ENCODE data around the gene EDN2.

The EDN2 gene

GRCh38 chr1:41493117-41493536 is 8.6 kb upstream of the EDN2 start:
- Histone ChIP-seq H3K4me2 (ENCODE audit: low read length, poor library complexity, severe bottlenecking) (no peak overlapping the region), H3K27ac (ENCODE audit: low read length, poor library complexity, severe bottlenecking) (no peak overlapping the region), H3K23ac (ENCODE audit: low read length in 2 of 2) (no peak overlapping the region), H4K8ac (ENCODE audit: low read length) (no peak overlapping the region), H3K36me3 (ENCODE audit: control insufficient read depth in 1 of 2, insufficient read depth in 2 of 2, low read depth in 1 of 2, low read length in 2 of 2) (no peaks in the 10 kb centered on the region), H3K4me1 (ENCODE audit: control insufficient read depth, insufficient read depth, low read depth, low read length) (peaks cover 45% of the 10 kb centered on the region), H2AFZ (ENCODE audit: low read depth, low read length) (no peak overlapping the region), H2BK120ac (ENCODE audit: low read depth, low read length) (no peak overlapping the region), H3K79me1 (replicated peaks; ENCODE audit: low read length, poor library complexity, severe bottlenecking) (no peaks in the 10 kb centered on the region), H3K9ac (ENCODE audit: low read length) (no peak overlapping the region), H2BK5ac (ENCODE audit: low read depth, low read length, poor library complexity, severe bottlenecking) (no peak overlapping the region), H3K4ac (ENCODE audit: low read depth in 1 of 2, low read length in 2 of 2) (peak overlapping the region in 1 of 2 experiments; percentile 19), H3K27me3 (ENCODE audit: control insufficient read depth in 1 of 2, insufficient read depth in 1 of 2, low read length in 2 of 2) (peaks cover 0 to 10% of the 10 kb centered on the region in 2 experiments), H3K14ac (ENCODE audit: low read length in 2 of 2) (no peak overlapping the region), H2AK5ac (ENCODE audit: low read length, severe bottlenecking) (peak overlapping the region; percentile 85), H4K91ac (ENCODE audit: low read length) (peak overlapping the region; percentile 16), H2BK15ac (ENCODE audit: low read depth, poor library complexity, severe bottlenecking) (no peak overlapping the region), H3K18ac (ENCODE audit: low read depth in 1 of 2, low read length in 2 of 2) (peak overlapping the region in 1 of 2 experiments; percentile 54), H2BK12ac (ENCODE audit: low read length in 2 of 2) (peak overlapping the region in 1 of 2 experiments; percentile 27), H3K9me3 (ENCODE audit: control insufficient read depth, low read length) (no peaks in the 10 kb centered on the region), H3K4me3 (ENCODE audit: insufficient read depth in 1 of 2, low read depth in 1 of 2, low read length in 2 of 2) (no peak overlapping the region)
- DNase-seq, result peak; percentile 96
- 4% methylated on average over 5 of the region's 5 CpGs for WGBS

GRCh38 chr1:41492341-41492848 is 7.9 kb upstream of the EDN2 start:
- DNase-seq, result no peak
- no peak overlapping the region for H3K4me3 ChIP-seq (ENCODE audit: insufficient read depth in 1 of 2, low read depth in 1 of 2, low read length in 2 of 2)
- H4K8ac ChIP-seq (ENCODE audit: low read length), result no peak overlapping the region
- H3K4me2 ChIP-seq (ENCODE audit: low read length, poor library complexity, severe bottlenecking), result no peak overlapping the region
- no peak overlapping the region for H3K18ac ChIP-seq (ENCODE audit: low read depth in 1 of 2, low read length in 2 of 2)
- no peaks in the 10 kb centered on the region for H3K36me3 ChIP-seq (ENCODE audit: control insufficient read depth in 1 of 2, insufficient read depth in 2 of 2, low read depth in 1 of 2, low read length in 2 of 2)
- H3K27ac ChIP-seq (ENCODE audit: low read length, poor library complexity, severe bottlenecking), result no peak overlapping the region
- no peak overlapping the region for H2BK5ac ChIP-seq (ENCODE audit: low read depth, low read length, poor library complexity, severe bottlenecking)
- no peaks in the 10 kb centered on the region for H3K9me3 ChIP-seq (ENCODE audit: control insufficient read depth, low read length)
- no peaks in the 10 kb centered on the region for H3K79me1 ChIP-seq (replicated peaks; ENCODE audit: low read length, poor library complexity, severe bottlenecking)
- no peak overlapping the region for H3K23ac ChIP-seq (ENCODE audit: low read length in 2 of 2)
- H3K27me3 ChIP-seq (ENCODE audit: control insufficient read depth in 1 of 2, insufficient read depth in 1 of 2, low read length in 2 of 2), result peaks cover 0 to 18% of the 10 kb centered on the region in 2 experiments
- H3K14ac ChIP-seq (ENCODE audit: low read length in 2 of 2), result no peak overlapping the region
- 84% methylated on average over 5 of the region's 7 CpGs for WGBS
- H2BK15ac ChIP-seq (ENCODE audit: low read depth, poor library complexity, severe bottlenecking), result no peak overlapping the region
- H2BK12ac ChIP-seq (ENCODE audit: low read length in 2 of 2), result no peak overlapping the region
- no peak overlapping the region for H3K9ac ChIP-seq (ENCODE audit: low read length)
- H2BK120ac ChIP-seq (ENCODE audit: low read depth, low read length), result no peak overlapping the region
- no peak overlapping the region for H2AK5ac ChIP-seq (ENCODE audit: low read length, severe bottlenecking)
- H3K4me1 ChIP-seq (ENCODE audit: control insufficient read depth, insufficient read depth, low read depth, low read length), result peaks cover 48% of the 10 kb centered on the region
- no peak overlapping the region for H3K4ac ChIP-seq (ENCODE audit: low read depth in 1 of 2, low read length in 2 of 2)
- no peak overlapping the region for H4K91ac ChIP-seq (ENCODE audit: low read length)
- H2AFZ ChIP-seq (ENCODE audit: low read depth, low read length), result no peak overlapping the region

GRCh38 chr1:41490911-41491310 is 6.4 kb upstream of the EDN2 start:
- 82% methylated on average over 2 of the region's 2 CpGs for WGBS

GRCh38 chr1:41489561-41489960 is 5.1 kb upstream of the EDN2 start:
- Histone ChIP-seq H3K23ac (ENCODE audit: low read length in 2 of 2) (no peak overlapping the region), H4K8ac (ENCODE audit: low read length) (no peak overlapping the region), H3K27ac (ENCODE audit: low read length, poor library complexity, severe bottlenecking) (no peak overlapping the region), H2BK5ac (ENCODE audit: low read depth, low read length, poor library complexity, severe bottlenecking) (no peak overlapping the region), H4K91ac (ENCODE audit: low read length) (no peak overlapping the region), H2BK15ac (ENCODE audit: low read depth, poor library complexity, severe bottlenecking) (no peak overlapping the region), H3K14ac (ENCODE audit: low read length in 2 of 2) (no peak overlapping the region), H3K9ac (ENCODE audit: low read length) (no peak overlapping the region), H3K4me2 (ENCODE audit: low read length, poor library complexity, severe bottlenecking) (no peak overlapping the region), H3K4me1 (ENCODE audit: control insufficient read depth, insufficient read depth, low read depth, low read length) (peaks cover 47% of the 10 kb centered on the region), H3K4ac (ENCODE audit: low read depth in 1 of 2, low read length in 2 of 2) (no peak overlapping the region), H3K36me3 (ENCODE audit: control insufficient read depth in 1 of 2, insufficient read depth in 2 of 2, low read depth in 1 of 2, low read length in 2 of 2) (no peaks in the 10 kb centered on the region), H2AK5ac (ENCODE audit: low read length, severe bottlenecking) (no peak overlapping the region), H3K27me3 (ENCODE audit: control insufficient read depth in 1 of 2, insufficient read depth in 1 of 2, low read length in 2 of 2) (peaks cover 0 to 34% of the 10 kb centered on the region in 2 experiments), H3K9me3 (ENCODE audit: control insufficient read depth, low read length) (no peaks in the 10 kb centered on the region), H3K79me1 (replicated peaks; ENCODE audit: low read length, poor library complexity, severe bottlenecking) (no peaks in the 10 kb centered on the region), H2BK12ac (ENCODE audit: low read length in 2 of 2) (no peak overlapping the region), H2BK120ac (ENCODE audit: low read depth, low read length) (no peak overlapping the region), H2AFZ (ENCODE audit: low read depth, low read length) (no peak overlapping the region), H3K4me3 (ENCODE audit: insufficient read depth in 1 of 2, low read depth in 1 of 2, low read length in 2 of 2) (no peak overlapping the region), H3K18ac (ENCODE audit: low read depth in 1 of 2, low read length in 2 of 2) (no peak overlapping the region)
- 94% methylated on average over 5 of the region's 5 CpGs for WGBS
- no peak for DNase-seq

More at GRCh38 chr1:41490911-41491310, 6.4 kb upstream of the EDN2 start:
- Histone ChIP-seq H2BK15ac (ENCODE audit: low read depth, poor library complexity, severe bottlenecking) (no peak overlapping the region), H4K8ac (ENCODE audit: low read length) (no peak overlapping the region), H3K23ac (ENCODE audit: low read length in 2 of 2) (no peak overlapping the region), H3K79me1 (replicated peaks; ENCODE audit: low read length, poor library complexity, severe bottlenecking) (no peaks in the 10 kb centered on the region), H3K4ac (ENCODE audit: low read depth in 1 of 2, low read length in 2 of 2) (no peak overlapping the region), H3K4me2 (ENCODE audit: low read length, poor library complexity, severe bottlenecking) (no peak overlapping the region), H3K9ac (ENCODE audit: low read length) (no peak overlapping the region), H3K9me3 (ENCODE audit: control insufficient read depth, low read length) (no peaks in the 10 kb centered on the region), H4K91ac (ENCODE audit: low read length) (peak overlapping the region; percentile 19), H2AFZ (ENCODE audit: low read depth, low read length) (no peak overlapping the region), H3K18ac (ENCODE audit: low read depth in 1 of 2, low read length in 2 of 2) (no peak overlapping the region), H3K36me3 (ENCODE audit: control insufficient read depth in 1 of 2, insufficient read depth in 2 of 2, low read depth in 1 of 2, low read length in 2 of 2) (no peaks in the 10 kb centered on the region), H2BK5ac (ENCODE audit: low read depth, low read length, poor library complexity, severe bottlenecking) (no peak overlapping the region), H2BK120ac (ENCODE audit: low read depth, low read length) (no peak overlapping the region), H3K4me1 (ENCODE audit: control insufficient read depth, insufficient read depth, low read depth, low read length) (peaks cover 44% of the 10 kb centered on the region), H3K14ac (ENCODE audit: low read length in 2 of 2) (no peak overlapping the region), H3K27ac (ENCODE audit: low read length, poor library complexity, severe bottlenecking) (no peak overlapping the region), H2AK5ac (ENCODE audit: low read length, severe bottlenecking) (peak overlapping the region; percentile 0), H3K4me3 (ENCODE audit: insufficient read depth in 1 of 2, low read depth in 1 of 2, low read length in 2 of 2) (no peak overlapping the region), H2BK12ac (ENCODE audit: low read length in 2 of 2) (no peak overlapping the region), H3K27me3 (ENCODE audit: control insufficient read depth in 1 of 2, insufficient read depth in 1 of 2, low read length in 2 of 2) (peaks cover 0 to 27% of the 10 kb centered on the region in 2 experiments)
- DNase-seq, result no peak

Data from mesenchymal stem cell (in vitro differentiated cells and primary cell).